H9 (cell line): ENCODE results near the gene SDC3. TPM values are rescaled to one million over a fixed set of nuclear protein-coding genes. Genes with fewer than 3 reads are reported as not detected.
"Not testable (repeated sequence)": the region's sequence is repeated elsewhere in the genome, so short reads cannot be mapped to it uniquely, and the experiment has no call there.

Source experiments
- DNase-seq: peaks from one replicate; pipeline ENCODE4 v3.0.0-alpha.2; 2017
- H2AFZ ChIP-seq: one replicate; pipeline ENCODE4 v1.6.1; 2013; ENCODE audit warnings: mild to moderate bottlenecking, low read length, control low read depth, moderate library complexity
- H2AK5ac ChIP-seq: 2 replicates; pipeline ENCODE4 v1.6.1; 2013; ENCODE audit warnings: low read length, control low read depth, mixed read lengths; ENCODE audit not compliant: insufficient read length
- H2BK120ac ChIP-seq: one replicate; pipeline ENCODE4 v1.6.1; 2013; ENCODE audit warnings: low read depth, mild to moderate bottlenecking, low read length, control low read depth, inconsistent platforms; ENCODE audit not compliant: poor library complexity, severe bottlenecking
- H2BK12ac ChIP-seq: 2 replicates; pipeline ENCODE4 v1.6.1; 2013; ENCODE audit warnings: low read length, control low read depth, mixed read lengths, low read depth; ENCODE audit not compliant: insufficient read length
- H2BK15ac ChIP-seq: 2 replicates; pipeline ENCODE4 v1.6.1; 2013; ENCODE audit warnings: low read depth, low read length, control low read depth
- H2BK20ac ChIP-seq: one replicate; pipeline ENCODE4 v1.6.1; 2013; ENCODE audit warnings: low read depth, mild to moderate bottlenecking, low read length, control low read depth, inconsistent platforms; ENCODE audit not compliant: poor library complexity, severe bottlenecking
- H2BK5ac ChIP-seq: 2 replicates; pipeline ENCODE4 v1.6.1; 2013; ENCODE audit warnings: low read length, control low read depth, mixed read lengths; ENCODE audit not compliant: insufficient read length
- H3K14ac ChIP-seq: 2 replicates; pipeline ENCODE4 v1.6.1; 2013; ENCODE audit warnings: low read length, control low read depth; ENCODE audit not compliant: insufficient read depth
- H3K18ac ChIP-seq: 2 replicates; pipeline ENCODE4 v1.6.1; 2013; ENCODE audit warnings: low read depth, mild to moderate bottlenecking, mixed read lengths, low read length, control low read depth; ENCODE audit not compliant: insufficient read length
- H3K23ac ChIP-seq: 2 replicates; pipeline ENCODE4 v1.6.1; 2013; ENCODE audit warnings: low read length, control low read depth, mixed read lengths, low read depth; ENCODE audit not compliant: insufficient read length
- H3K23me2 ChIP-seq: 2 replicates; pipeline ENCODE4 v1.6.1; 2013; ENCODE audit warnings: low read depth, mild to moderate bottlenecking, mixed read lengths, low read length, control low read depth; ENCODE audit not compliant: insufficient read length, poor library complexity, severe bottlenecking
- H3K27ac ChIP-seq: 2 replicates; pipeline ENCODE4 v1.5.1; 2013; ENCODE audit warnings: low read length, control low read depth, mixed read lengths, low read depth; ENCODE audit not compliant: insufficient read length
- H3K27me3 ChIP-seq: 2 replicates; pipeline ENCODE4 v1.6.1; 2013; ENCODE audit warnings: low read length, control low read depth, inconsistent platforms; ENCODE audit not compliant: insufficient read depth
- H3K4ac ChIP-seq: 2 replicates; pipeline ENCODE4 v1.6.1; 2013; ENCODE audit warnings: low read depth, mild to moderate bottlenecking, control low read depth, inconsistent platforms, low read length, moderate library complexity
- H3K4me1 ChIP-seq: 2 replicates; pipeline ENCODE4 v1.6.1; 2013; ENCODE audit warnings: low read length, control low read depth, inconsistent platforms; ENCODE audit not compliant: insufficient read depth
- H3K4me2 ChIP-seq: 2 replicates; pipeline ENCODE4 v1.6.1; 2013; ENCODE audit warnings: low read length, control low read depth, mixed read lengths; ENCODE audit not compliant: insufficient read length, insufficient read depth
- H3K56ac ChIP-seq: 2 replicates; pipeline ENCODE4 v1.6.1; 2013; ENCODE audit warnings: low read depth, mild to moderate bottlenecking, mixed read lengths, low read length, control low read depth; ENCODE audit not compliant: insufficient read length
- H3K79me1 ChIP-seq: 2 replicates; pipeline ENCODE4 v1.6.1; 2013; ENCODE audit warnings: low read depth, mild to moderate bottlenecking, moderate library complexity, low read length, control low read depth, inconsistent platforms; ENCODE audit not compliant: insufficient read depth, poor library complexity, severe bottlenecking
- H3K79me2 ChIP-seq: 2 replicates; pipeline ENCODE4 v1.6.1; 2013; ENCODE audit warnings: low read length, control low read depth, inconsistent platforms; ENCODE audit not compliant: insufficient read depth
- H3K9ac ChIP-seq: 2 replicates; pipeline ENCODE4 v1.6.1; 2013; ENCODE audit warnings: low read length, control low read depth, mixed read lengths; ENCODE audit not compliant: insufficient read length; ENCODE audit errors: extremely low read depth
- H3K9me3 ChIP-seq: one replicate; pipeline ENCODE4 v1.6.1; 2013; ENCODE audit warnings: low read depth, low read length, inconsistent platforms; ENCODE audit not compliant: control insufficient read depth
- H3T11ph ChIP-seq: one replicate; pipeline ENCODE4 v1.6.1; 2013; ENCODE audit warnings: mild to moderate bottlenecking, low read length, control low read depth, inconsistent platforms
- H4K20me1 ChIP-seq: one replicate; pipeline ENCODE4 v1.6.1; 2013; ENCODE audit not compliant: control insufficient read depth, insufficient read length, insufficient read depth
- H4K5ac ChIP-seq: 2 replicates; pipeline ENCODE4 v1.6.1; 2013; ENCODE audit warnings: low read depth, mild to moderate bottlenecking, mixed read lengths, low read length, control low read depth; ENCODE audit not compliant: insufficient read length
- H4K8ac ChIP-seq: replicated peaks from 2 replicates; pipeline ENCODE4 v1.6.1; 2013; ENCODE audit warnings: low read length, control low read depth, mixed read lengths, low read depth; ENCODE audit not compliant: insufficient read length
- H4K91ac ChIP-seq: 2 replicates; pipeline ENCODE4 v1.6.1; 2013; ENCODE audit warnings: low read depth, mild to moderate bottlenecking, moderate library complexity, mixed read lengths, low read length, control low read depth; ENCODE audit not compliant: insufficient read length
- H3K27ac Mint-ChIP-seq, 3 experiments: 2 replicates in 2 of 3; 3 replicates in 1 of 3; pipeline ENCODE4 v1.8.0; 2020 to 2021; ENCODE audit warnings: mixed read lengths in 3 of 3, mild to moderate bottlenecking in 1 of 3, moderate library complexity in 1 of 3
- H3K27me3 Mint-ChIP-seq: 2 replicates; pipeline ENCODE4 v1.8.0; 2021; ENCODE audit warnings: low read depth, mild to moderate bottlenecking, moderate library complexity, mixed read lengths
- H3K36me3 Mint-ChIP-seq, 3 experiments: 2 replicates in 2 of 3; 3 replicates in 1 of 3; pipeline ENCODE4 v1.8.0; 2020 to 2021; ENCODE audit warnings: low read depth in 3 of 3, mixed read lengths in 3 of 3; ENCODE audit not compliant: insufficient read depth in 1 of 3
- H3K4me1 Mint-ChIP-seq, 2 experiments: 2 replicates each; pipeline ENCODE4 v1.8.0; 2020; ENCODE audit warnings: mixed read lengths in 2 of 2
- H3K4me3 Mint-ChIP-seq, 2 experiments: 2 replicates in 1 of 2; 3 replicates in 1 of 2; pipeline ENCODE4 v1.8.0; 2020 to 2021; ENCODE audit warnings: mild to moderate bottlenecking in 2 of 2, mixed read lengths in 2 of 2, moderate library complexity in 1 of 2
- H3K9me3 Mint-ChIP-seq, 2 experiments: 2 replicates in 1 of 2; 3 replicates in 1 of 2; pipeline ENCODE4 v1.8.0; 2020; ENCODE audit warnings: mild to moderate bottlenecking in 2 of 2, mixed read lengths in 2 of 2, moderate library complexity in 1 of 2
- WGBS: extraction: QIAGEN DNeasy Blood & Tissue Kit; methylation state at CpG from one replicate; pipeline ENCODE4 v1.1.7; 2013; ENCODE audit warnings: missing lambda C conversion rate, low lambda C conversion rate, mixed read lengths; ENCODE audit not compliant: insufficient read length; ENCODE audit errors: extremely low coverage; 5-methylcytosine and 5-hydroxymethylcytosine counted together
- total RNA-seq: library from RNA; stranded (reverse); gene quantifications from 2 replicates; pipeline ENCODE4 v1.2.1, GENCODE V29; 2021
- TF ChIP-seq, protein P1 (sequence below): fragments of 200-600 bp; sonication (generic); conservative IDR thresholded peaks from 3 replicates; pipeline ENCODE4 v1.8.0; 2021; ENCODE audit warnings: antibody characterized with exemption, mild to moderate bottlenecking

The SDC3 gene
- total RNA-seq, 1 experiment from 2014 or later = 25.9 TPM

DNA sequence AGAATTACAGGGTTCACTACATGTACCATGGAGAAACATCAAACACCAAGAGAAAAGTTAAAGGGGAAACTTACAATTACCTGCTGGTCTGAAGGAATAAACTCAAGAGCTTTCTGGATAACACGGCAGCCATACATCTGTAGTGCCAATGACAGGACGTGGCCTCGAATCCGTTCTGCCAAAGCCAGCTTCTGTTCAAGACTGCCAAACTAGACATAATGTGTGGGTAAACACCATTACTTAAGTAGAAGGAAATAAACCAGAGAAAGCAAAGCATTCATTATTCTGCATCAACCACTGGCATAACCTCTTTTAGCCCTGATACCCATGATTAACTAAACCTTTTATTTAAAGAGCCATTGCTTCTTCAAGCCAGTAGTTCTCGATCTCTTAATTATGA lies 41.5 kb upstream of the SDC3 start:
- Histone ChIP-seq H3T11ph (no peak overlapping the region), H3K18ac (no peak overlapping the region), H3K14ac (no peak overlapping the region), H2BK15ac (no peak overlapping the region), H3K23ac (no peak overlapping the region), H2AFZ (no peak overlapping the region), H2BK12ac (no peak overlapping the region), H3K23me2 (no peaks in the 10 kb centered on the region), H3K56ac (no peak overlapping the region), H2BK120ac (no peak overlapping the region), H4K91ac (no peak overlapping the region), H3K9me3 (no peaks in the 10 kb centered on the region), H3K4ac (no peak overlapping the region), H2BK5ac (no peak overlapping the region), H3K79me1 (peaks cover 11% of the 10 kb centered on the region), H3K4me2 (no peak overlapping the region), H4K8ac (no peak overlapping the region), H2BK20ac (no peak overlapping the region), H2AK5ac (no peak overlapping the region), H3K27ac (no peak overlapping the region), H3K4me1 (no peaks in the 10 kb centered on the region), H3K27me3 (no peaks in the 10 kb centered on the region), H3K79me2 (no peaks in the 10 kb centered on the region), H3K9ac (no peak overlapping the region), H4K5ac (no peak overlapping the region), H4K20me1 (no peaks in the 10 kb centered on the region)
- Mint-ChIP-seq H3K4me1 (no peaks in the 10 kb centered on the region), H3K36me3 (peaks cover 53 to 90% (median 87%) of the 10 kb centered on the region in 3 experiments; a peak in 6 of 7 replicates), H3K27me3 (no peaks in the 10 kb centered on the region), H3K9me3 (no peaks in the 10 kb centered on the region), H3K27ac (no peak overlapping the region), H3K4me3 (no peak overlapping the region)
- no CpG with 5 or more reads among the region's 5 CpGs for WGBS
- no peak for DNase-seq
- TF ChIP-seq, protein P1, sequence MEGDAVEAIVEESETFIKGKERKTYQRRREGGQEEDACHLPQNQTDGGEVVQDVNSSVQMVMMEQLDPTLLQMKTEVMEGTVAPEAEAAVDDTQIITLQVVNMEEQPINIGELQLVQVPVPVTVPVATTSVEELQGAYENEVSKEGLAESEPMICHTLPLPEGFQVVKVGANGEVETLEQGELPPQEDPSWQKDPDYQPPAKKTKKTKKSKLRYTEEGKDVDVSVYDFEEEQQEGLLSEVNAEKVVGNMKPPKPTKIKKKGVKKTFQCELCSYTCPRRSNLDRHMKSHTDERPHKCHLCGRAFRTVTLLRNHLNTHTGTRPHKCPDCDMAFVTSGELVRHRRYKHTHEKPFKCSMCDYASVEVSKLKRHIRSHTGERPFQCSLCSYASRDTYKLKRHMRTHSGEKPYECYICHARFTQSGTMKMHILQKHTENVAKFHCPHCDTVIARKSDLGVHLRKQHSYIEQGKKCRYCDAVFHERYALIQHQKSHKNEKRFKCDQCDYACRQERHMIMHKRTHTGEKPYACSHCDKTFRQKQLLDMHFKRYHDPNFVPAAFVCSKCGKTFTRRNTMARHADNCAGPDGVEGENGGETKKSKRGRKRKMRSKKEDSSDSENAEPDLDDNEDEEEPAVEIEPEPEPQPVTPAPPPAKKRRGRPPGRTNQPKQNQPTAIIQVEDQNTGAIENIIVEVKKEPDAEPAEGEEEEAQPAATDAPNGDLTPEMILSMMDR = no peak

DNA sequence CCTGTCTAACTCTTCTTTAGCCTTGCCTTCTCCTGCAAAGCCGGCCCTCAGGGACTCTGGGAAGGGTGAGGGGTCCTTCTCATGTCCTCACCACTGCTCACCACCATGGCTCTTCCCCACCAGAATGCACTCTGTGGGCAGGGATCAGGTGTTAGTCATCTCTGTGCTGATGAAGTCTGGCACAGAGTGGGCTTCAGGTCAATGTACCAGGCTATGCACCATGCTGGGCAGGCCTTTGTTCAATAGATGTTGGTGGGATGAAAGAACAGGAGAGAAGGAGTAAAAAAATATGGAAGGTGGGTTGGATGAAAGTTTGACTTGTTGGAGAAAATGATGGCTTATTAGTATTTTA lies 40.9 kb upstream of the SDC3 start:
- H3K14ac ChIP-seq, H4K20me1 ChIP-seq, H3K27me3 Mint-ChIP-seq, H3K4ac ChIP-seq, H3T11ph ChIP-seq, H2AK5ac ChIP-seq, H3K23ac ChIP-seq, H4K91ac ChIP-seq, H3K4me1 Mint-ChIP-seq, H3K9me3 Mint-ChIP-seq, H4K5ac ChIP-seq, H3K23me2 ChIP-seq, H2BK15ac ChIP-seq, H3K79me2 ChIP-seq, H3K27ac Mint-ChIP-seq, H3K9me3 ChIP-seq, H3K27me3 ChIP-seq, H2BK12ac ChIP-seq, DNase-seq, H3K4me3 Mint-ChIP-seq, H2BK5ac ChIP-seq, H3K4me2 ChIP-seq, H3K9ac ChIP-seq, H2BK120ac ChIP-seq, H3K18ac ChIP-seq, H3K4me1 ChIP-seq, H2AFZ ChIP-seq, H3K27ac ChIP-seq, H4K8ac ChIP-seq, H2BK20ac ChIP-seq, H3K56ac ChIP-seq: not testable (repeated sequence)
- no CpG with 5 or more reads among the region's 1 CpG for WGBS
- peaks cover 54 to 90% (median 89%) of the 10 kb centered on the region in 3 experiments; a peak in 6 of 7 replicates for H3K36me3 Mint-ChIP-seq
- peaks cover 11% of the 10 kb centered on the region for H3K79me1 ChIP-seq
